HepG2 (cell line): Measurements from ENCODE around the gene SHMT1. TPM values are rescaled to one million over a fixed set of nuclear protein-coding genes. Genes with fewer than 3 reads are reported as not detected.

ENCODE experiments used
- BRD4 ChIP-seq: sonication (generic); formaldehyde crosslinking; IDR thresholded peaks from 2 replicates; pipeline ENCODE4 v1.4.0; 2020; ENCODE audit warnings: missing genetic modification reagents
- CHCHD3 ChIP-seq: sonication (generic); formaldehyde crosslinking; IDR thresholded peaks from 2 replicates; pipeline ENCODE4 v1.8.0; 2022; ENCODE audit warnings: mild to moderate bottlenecking, missing genetic modification reagents, moderate library complexity
- DBP ChIP-seq: sonication (generic); formaldehyde crosslinking; IDR thresholded peaks from 2 replicates; pipeline ENCODE4 v1.4.0; 2020; ENCODE audit warnings: missing genetic modification reagents; ENCODE audit errors: not compliant biosample characterization
- IRX3 ChIP-seq: sonication (generic); formaldehyde crosslinking; IDR thresholded peaks from 2 replicates; pipeline ENCODE4 v1.8.1; 2023; ENCODE audit warnings: mild to moderate bottlenecking, low read depth, missing genetic modification reagents, borderline replicate concordance
- NCOA1 ChIP-seq: sonication (generic); formaldehyde crosslinking; IDR thresholded peaks from 2 replicates; pipeline ENCODE4 v1.9.0; 2021; ENCODE audit warnings: missing genetic modification reagents
- NFE2 ChIP-seq: sonication (generic); formaldehyde crosslinking; IDR thresholded peaks from 2 replicates; pipeline ENCODE4 v1.4.0; 2020; ENCODE audit warnings: missing genetic modification reagents
- NKX3-1 ChIP-seq: sonication (generic); formaldehyde crosslinking; IDR thresholded peaks from 2 replicates; pipeline ENCODE4 v1.5.0; 2020; ENCODE audit warnings: missing genetic modification reagents
- NR3C1 ChIP-seq: sonication (generic); formaldehyde crosslinking; IDR thresholded peaks from 2 replicates; pipeline ENCODE4 v1.4.0; 2020; ENCODE audit warnings: missing genetic modification reagents
- PATZ1 ChIP-seq: sonication (generic); formaldehyde crosslinking; IDR thresholded peaks from 2 replicates; pipeline ENCODE4 v1.4.0; 2020; ENCODE audit warnings: missing genetic modification reagents
- POGZ ChIP-seq: sonication (generic); formaldehyde crosslinking; IDR thresholded peaks from 2 replicates; pipeline ENCODE4 v1.4.0; 2020; ENCODE audit warnings: mild to moderate bottlenecking, missing genetic modification reagents
- SATB2 ChIP-seq: sonication (generic); formaldehyde crosslinking; IDR thresholded peaks from 2 replicates; pipeline ENCODE4 v1.5.0; 2020; ENCODE audit warnings: missing genetic modification reagents
- SP4 ChIP-seq: sonication (generic); formaldehyde crosslinking; IDR thresholded peaks from 2 replicates; pipeline ENCODE4 v1.8.1; 2023; ENCODE audit warnings: mild to moderate bottlenecking, missing genetic modification reagents
- SPEN ChIP-seq: sonication (generic); formaldehyde crosslinking; IDR thresholded peaks from 2 replicates; pipeline ENCODE4 v1.5.1; 2020; ENCODE audit warnings: low read depth, mild to moderate bottlenecking, missing genetic modification reagents
- ZNF275 ChIP-seq: sonication (generic); formaldehyde crosslinking; IDR thresholded peaks from 2 replicates; pipeline ENCODE4 v1.8.0; 2022; ENCODE audit warnings: missing genetic modification reagents, mild to moderate bottlenecking, inconsistent platforms, borderline replicate concordance
- ZNF333 ChIP-seq: sonication (generic); formaldehyde crosslinking; IDR thresholded peaks from 2 replicates; pipeline ENCODE4 v1.4.0; 2020; ENCODE audit warnings: mild to moderate bottlenecking, missing genetic modification reagents, borderline replicate concordance
- ZNF615 ChIP-seq: sonication (generic); formaldehyde crosslinking; IDR thresholded peaks from 2 replicates; pipeline ENCODE4 v1.5.0; 2020; ENCODE audit warnings: mild to moderate bottlenecking, missing genetic modification reagents, borderline replicate concordance
- ZNF674 ChIP-seq: sonication (generic); formaldehyde crosslinking; IDR thresholded peaks from 2 replicates; pipeline ENCODE4 v1.5.0; 2020; ENCODE audit warnings: low read depth, mild to moderate bottlenecking, missing genetic modification reagents
- ZNF710 ChIP-seq: sonication (generic); formaldehyde crosslinking; IDR thresholded peaks from 2 replicates; pipeline ENCODE4 v1.5.0; 2020; ENCODE audit warnings: mild to moderate bottlenecking, missing genetic modification reagents, borderline replicate concordance
- ZNF780A ChIP-seq: sonication (generic); formaldehyde crosslinking; IDR thresholded peaks from 2 replicates; pipeline ENCODE4 v1.8.0; 2022; ENCODE audit warnings: mild to moderate bottlenecking, missing genetic modification reagents, moderate library complexity
- polyA plus RNA-seq, 8 experiments: library from polyadenylated mRNA; depleted of rRNA in 3 of 8; stranded (reverse) in 7 of 8; unstranded in 1 of 8; fragments of >200 nt; fragmentation: Illumina TruSeq in 4 of 8; extraction: Trizol in 4 of 8; gene quantifications; 2 replicates each; pipeline versions ENCODE4 v1.2.1 to v1.2.3, GENCODE V29; 2011 to 2016; ENCODE audit warnings: low read depth in 4 of 8, missing spikeins in 1 of 8, mixed read lengths in 1 of 8; ENCODE audit not compliant: insufficient read depth in 1 of 8
- total RNA-seq, 5 experiments: library from RNA; depleted of rRNA; stranded (reverse); fragments of >200 nt; fragmentation: Illumina TruSeq; extraction: Trizol; gene quantifications; 2 replicates each; pipeline ENCODE4 v1.2.3, GENCODE V29; 2016; ENCODE audit warnings: low read depth in 1 of 5
- TF ChIP-seq, protein P1 (sequence below): IDR thresholded peaks from 2 replicates; pipeline ENCODE4 v1.6.1; 2016; ENCODE audit warnings: low read depth, borderline replicate concordance
- TF ChIP-seq, protein P2 (sequence below): IDR thresholded peaks from 2 replicates; pipeline ENCODE4 v1.6.1; 2016; ENCODE audit warnings: missing compliant biosample characterization, missing genetic modification reagents, borderline replicate concordance

Gene SHMT1
- total and polyA plus RNA-seq, 2 of the 13 experiments (the other 11 are each of a cell fraction or from before 2014, with no cell fraction given) = 21.3 to 48.8 TPM

- TF ChIP-seq ZNF710 (CRISPR knock-in tag) (0 out of 2 replicates have a peak, but pooled peaks have one; percentile 56), NKX3-1 (CRISPR knock-in tag) (0 out of 2 replicates have a peak, but pooled peaks have one; percentile 46), IRX3 (no peak), NR3C1 (no peak), ZNF780A (no peak), SP4 (CRISPR knock-in tag) (no peak), SPEN (CRISPR knock-in tag) (no peak), DBP (peak; percentile 36), NCOA1 (CRISPR knock-in tag) (peak; percentile 87), ZNF333 (peak; percentile 62; the same call in 1 of the 2 replicates), BRD4 (CRISPR knock-in tag) (0 out of 2 replicates have a peak, but pooled peaks have one; percentile 40), POGZ (CRISPR knock-in tag) (peak; percentile 22; the same call in 1 of the 2 replicates), PATZ1 (CRISPR knock-in tag) (no peak), CHCHD3 (CRISPR knock-in tag) (0 out of 2 replicates have a peak, but pooled peaks have one; percentile 12), NFE2 (CRISPR knock-in tag) (0 out of 2 replicates have a peak, but pooled peaks have one; percentile 9), SATB2 (CRISPR knock-in tag) (0 out of 2 replicates have a peak, but pooled peaks have one; percentile 71), ZNF275 (CRISPR knock-in tag) (no peak), ZNF615 (CRISPR knock-in tag) (peak; percentile 5; the same call in 1 of the 2 replicates), ZNF674 (no peak)
- TF ChIP-seq, protein P1, sequence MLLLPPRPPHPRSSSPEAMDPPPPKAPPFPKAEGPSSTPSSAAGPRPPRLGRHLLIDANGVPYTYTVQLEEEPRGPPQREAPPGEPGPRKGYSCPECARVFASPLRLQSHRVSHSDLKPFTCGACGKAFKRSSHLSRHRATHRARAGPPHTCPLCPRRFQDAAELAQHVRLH (CRISPR knock-in tag) = peak; percentile 20; the same call in 1 of the 2 replicates
- TF ChIP-seq, protein P2, sequence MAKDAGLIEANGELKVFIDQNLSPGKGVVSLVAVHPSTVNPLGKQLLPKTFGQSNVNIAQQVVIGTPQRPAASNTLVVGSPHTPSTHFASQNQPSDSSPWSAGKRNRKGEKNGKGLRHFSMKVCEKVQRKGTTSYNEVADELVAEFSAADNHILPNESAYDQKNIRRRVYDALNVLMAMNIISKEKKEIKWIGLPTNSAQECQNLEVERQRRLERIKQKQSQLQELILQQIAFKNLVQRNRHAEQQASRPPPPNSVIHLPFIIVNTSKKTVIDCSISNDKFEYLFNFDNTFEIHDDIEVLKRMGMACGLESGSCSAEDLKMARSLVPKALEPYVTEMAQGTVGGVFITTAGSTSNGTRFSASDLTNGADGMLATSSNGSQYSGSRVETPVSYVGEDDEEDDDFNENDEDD (CRISPR knock-in tag) = no peak
Measured at GRCh38 chr17:18314059-18314730, 49.2 kb downstream of the SHMT1 start (continued).
